Gastroesophageal sphincter (tissue), 4 donors: ENCODE data around the gene GAPVD1. TPM values are rescaled to one million over a fixed set of nuclear protein-coding genes. Genes with fewer than 3 reads are reported as not detected.
"Not testable (repeated sequence)": the region's sequence is repeated elsewhere in the genome, so short reads cannot be mapped to it uniquely, and the experiment has no call there.

Experiments
- ATAC-seq: fragments of 150-250 bp; one replicate; pipeline ENCODE4 v1.9.1; 2016; ENCODE audit warnings: mild to moderate bottlenecking, moderate library complexity
- H3K27ac ChIP-seq, 4 donors: fragments of 200-600 bp; sonication (generic) in 3 of 4; 1 replicate in 3 of 4; 2 replicates in 1 of 4; pipeline ENCODE4 v1.5.1; 2016 to 2019
- H3K27me3 ChIP-seq: fragments of 200-600 bp; sonication (generic); one replicate; pipeline ENCODE4 v1.5.1; 2019
- H3K36me3 ChIP-seq, 2 donors: fragments of 200-600 bp; sonication (generic); one replicate each; pipeline ENCODE4 v1.5.1; 2019; ENCODE audit warnings: control low read depth in 1 of 2
- H3K4me1 ChIP-seq, 3 donors: fragments of 200-600 bp; sonication (generic); 1 replicate in 2 of 3; 2 replicates in 1 of 3; pipeline ENCODE4 v1.5.1; 2016 to 2019; ENCODE audit warnings: control low read depth in 2 of 3
- H3K4me3 ChIP-seq, 2 donors: fragments of 200-600 bp; sonication (generic); one replicate each; pipeline ENCODE4 v1.5.1; 2019; ENCODE audit warnings: mild to moderate bottlenecking in 1 of 2, moderate library complexity in 1 of 2
- H3K9me3 ChIP-seq, 3 donors: fragments of 200-600 bp; sonication (generic); one replicate each; pipeline ENCODE4 v1.5.1; 2017 to 2019; ENCODE audit warnings: control low read depth in 2 of 3
- EP300 ChIP-seq: sonication (generic); formaldehyde crosslinking; IDR thresholded peaks from one replicate; pipeline ENCODE4 v1.6.1; 2017; ENCODE audit warnings: antibody characterized with exemption, mild to moderate bottlenecking
- POLR2A ChIP-seq, 2 donors: fragments of 450-650 bp; IDR thresholded peaks; one replicate each; pipeline ENCODE4 v1.6.1; 2017; ENCODE audit warnings: antibody characterized with exemption in 2 of 2, mild to moderate bottlenecking in 2 of 2, moderate library complexity in 1 of 2
- POLR2AphosphoS5 ChIP-seq: sonication (generic); formaldehyde crosslinking; IDR thresholded peaks from one replicate; pipeline ENCODE4 v1.6.1; 2017; ENCODE audit warnings: antibody characterized with exemption
- WGBS, 2 donors: methylation state at CpG; one replicate each; pipeline ENCODE4 v1.1.5; 2018; ENCODE audit warnings: low coverage in 1 of 2; 5-methylcytosine and 5-hydroxymethylcytosine counted together
- total RNA-seq, 4 donors: library from RNA; depleted of rRNA; stranded (reverse); fragments of >200 nt; gene quantifications; one replicate each; pipeline ENCODE4 v1.1.0, GENCODE V29; 2016
- TF ChIP-seq, protein P1 (sequence below), 4 experiments: fragments of 200-600 bp in 2 of 4; fragments of 450-650 bp in 2 of 4; sonication (generic) in 1 of 4; IDR thresholded peaks; one replicate each; pipeline ENCODE4 v1.5.1; 2017 to 2019; ENCODE audit warnings: antibody characterized with exemption in 4 of 4, mild to moderate bottlenecking in 2 of 4, moderate library complexity in 2 of 4

Gene GAPVD1
- total RNA-seq, 4 donors from 2014 or later: 41.2 to 61.4 (median 48.6) TPM

DNA sequence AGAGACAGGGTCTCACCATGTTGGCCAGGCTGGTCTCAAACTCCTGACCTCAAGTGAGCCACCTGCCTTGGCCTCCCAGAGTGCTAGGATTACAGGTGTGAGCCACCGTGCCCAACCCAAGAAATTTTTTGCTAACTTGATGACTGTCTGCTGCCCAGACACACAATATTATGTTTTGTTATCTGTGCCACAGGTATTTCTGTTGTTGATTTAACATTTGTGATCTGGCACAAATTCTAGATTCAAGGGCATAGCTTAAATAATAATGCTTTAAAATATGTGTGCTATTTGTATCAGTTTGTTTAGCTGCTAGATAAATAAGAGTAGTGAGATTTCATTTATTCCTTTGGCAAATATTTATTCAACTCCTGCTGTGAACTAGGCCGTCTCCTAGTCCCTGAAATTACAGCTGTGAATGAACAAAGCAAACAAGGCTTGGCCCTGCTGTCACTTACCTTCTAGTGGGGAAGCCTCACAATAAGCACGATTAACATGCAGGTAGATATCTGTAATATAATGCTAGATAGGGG, 35.3 kb downstream of the GAPVD1 start:
- TF ChIP-seq POLR2AphosphoS5 (no peak), EP300 (no peak), POLR2A (IDR thresholded peaks at IDR 0.05) (no peak)
- TF ChIP-seq, protein P1, sequence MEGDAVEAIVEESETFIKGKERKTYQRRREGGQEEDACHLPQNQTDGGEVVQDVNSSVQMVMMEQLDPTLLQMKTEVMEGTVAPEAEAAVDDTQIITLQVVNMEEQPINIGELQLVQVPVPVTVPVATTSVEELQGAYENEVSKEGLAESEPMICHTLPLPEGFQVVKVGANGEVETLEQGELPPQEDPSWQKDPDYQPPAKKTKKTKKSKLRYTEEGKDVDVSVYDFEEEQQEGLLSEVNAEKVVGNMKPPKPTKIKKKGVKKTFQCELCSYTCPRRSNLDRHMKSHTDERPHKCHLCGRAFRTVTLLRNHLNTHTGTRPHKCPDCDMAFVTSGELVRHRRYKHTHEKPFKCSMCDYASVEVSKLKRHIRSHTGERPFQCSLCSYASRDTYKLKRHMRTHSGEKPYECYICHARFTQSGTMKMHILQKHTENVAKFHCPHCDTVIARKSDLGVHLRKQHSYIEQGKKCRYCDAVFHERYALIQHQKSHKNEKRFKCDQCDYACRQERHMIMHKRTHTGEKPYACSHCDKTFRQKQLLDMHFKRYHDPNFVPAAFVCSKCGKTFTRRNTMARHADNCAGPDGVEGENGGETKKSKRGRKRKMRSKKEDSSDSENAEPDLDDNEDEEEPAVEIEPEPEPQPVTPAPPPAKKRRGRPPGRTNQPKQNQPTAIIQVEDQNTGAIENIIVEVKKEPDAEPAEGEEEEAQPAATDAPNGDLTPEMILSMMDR (IDR thresholded peaks at IDR 0.05): no peak
- Histone ChIP-seq H3K27me3 (no peaks in the 10 kb centered on the region), H3K4me1 (peaks cover 0 to 10% (median 0%) of the 10 kb centered on the region in 3 donors), H3K36me3 (peaks cover 0 to 19% of the 10 kb centered on the region in 2 donors), H3K4me3 (no peak overlapping the region), H3K9me3 (no peaks in the 10 kb centered on the region), H3K27ac (no peak overlapping the region)
- WGBS, 2 donors: 48 to 65% methylated on average over 2 to 3 of the region's 3 CpGs
- no peak for ATAC-seq

DNA sequence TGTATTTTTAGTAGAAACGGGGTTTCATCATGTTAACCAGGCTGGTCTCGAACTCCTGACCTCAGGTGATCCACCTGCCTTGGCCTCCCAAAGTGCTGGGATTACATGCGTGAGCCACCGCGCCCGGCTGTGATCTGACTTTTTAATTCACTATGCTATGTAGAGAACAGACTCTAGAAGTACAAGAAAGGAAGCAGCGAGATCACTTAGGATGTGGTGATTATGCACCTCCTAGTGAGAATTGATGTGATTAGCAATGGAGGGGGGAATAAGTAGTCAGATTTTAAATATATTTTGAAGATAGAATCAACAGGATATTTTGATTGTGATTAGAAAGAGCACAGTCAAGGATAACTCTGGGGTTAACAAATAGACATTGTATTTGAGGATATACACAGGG, 36.3 kb downstream of the GAPVD1 start:
- Histone ChIP-seq H3K27me3 (no peaks in the 10 kb centered on the region), H3K9me3 (no peaks in the 10 kb centered on the region), H3K4me3 (no peak overlapping the region), H3K4me1 (peaks cover 0 to 10% (median 0%) of the 10 kb centered on the region in 3 donors), H3K27ac (no peak overlapping the region), H3K36me3 (peaks cover 0 to 29% of the 10 kb centered on the region in 2 donors)
- no peak for ATAC-seq
- WGBS, 2 donors: 93 to 100% methylated on average over 6 of the region's 7 CpGs
- TF ChIP-seq EP300: no peak
- TF ChIP-seq POLR2A (IDR thresholded peaks at IDR 0.05): no peak

DNA sequence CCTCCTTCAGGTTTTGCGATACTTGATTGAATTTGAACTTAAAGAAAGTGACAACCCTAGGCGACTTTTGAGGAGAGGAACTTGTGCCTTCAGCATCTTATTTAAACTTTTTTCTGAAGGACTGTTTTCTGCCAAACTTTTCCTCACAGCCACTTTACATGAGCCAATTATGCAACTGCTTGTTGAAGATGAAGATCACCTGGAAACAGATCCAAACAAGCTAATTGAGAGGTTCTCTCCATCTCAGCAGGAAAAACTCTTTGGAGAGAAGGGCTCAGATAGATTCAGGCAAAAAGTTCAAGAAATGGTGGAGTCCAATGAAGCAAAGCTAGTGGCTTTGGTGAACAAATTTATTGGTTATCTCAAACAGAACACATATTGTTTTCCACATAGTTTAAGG, 40.6 kb downstream of the GAPVD1 start:
- Histone ChIP-seq H3K9me3 (no peaks in the 10 kb centered on the region), H3K4me1 (peaks cover 0 to 4% (median 0%) of the 10 kb centered on the region in 3 donors), H3K36me3 (peaks cover 0 to 66% of the 10 kb centered on the region in 2 donors), H3K4me3 (no peak overlapping the region), H3K27me3 (no peaks in the 10 kb centered on the region), H3K27ac (no peak overlapping the region)
- WGBS, 2 donors: 100% methylated on average over 2 of the region's 2 CpGs; no CpG with 5 or more reads in 1 of the 2 donors
- ATAC-seq: no peak
- TF ChIP-seq POLR2AphosphoS5: no peak
- TF ChIP-seq EP300: no peak
- TF ChIP-seq POLR2A (IDR thresholded peaks at IDR 0.05): no peak
- TF ChIP-seq, protein P1 (IDR thresholded peaks at IDR 0.05): no peak

DNA sequence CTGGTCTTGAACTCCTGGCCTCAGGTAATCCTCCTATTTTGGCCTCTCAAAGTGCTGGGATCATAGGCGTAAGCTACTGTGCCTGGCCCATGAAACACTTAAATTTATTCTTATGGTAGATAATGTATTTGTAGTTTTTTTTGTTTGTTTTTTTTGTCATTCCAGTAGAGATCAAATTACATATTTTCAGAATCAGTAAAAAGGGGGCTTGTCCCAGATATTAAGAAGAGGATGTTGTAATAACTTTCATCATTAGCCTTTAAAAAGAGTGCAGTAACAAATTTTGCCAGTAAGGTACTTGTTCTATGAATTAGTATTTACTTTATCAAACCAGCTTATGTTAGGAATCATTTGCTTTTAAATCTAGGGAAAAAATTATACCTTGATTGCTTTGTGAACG, 42.6 kb downstream of the GAPVD1 start:
- TF ChIP-seq EP300 (no peak), POLR2A (IDR thresholded peaks at IDR 0.05) (no peak), POLR2AphosphoS5 (no peak)
- TF ChIP-seq, protein P1 (IDR thresholded peaks at IDR 0.05): no peak
- Histone ChIP-seq H3K27ac (no peak overlapping the region), H3K36me3 (peaks cover 0 to 84% of the 10 kb centered on the region in 2 donors), H3K9me3 (no peaks in the 10 kb centered on the region), H3K4me3 (no peak overlapping the region), H3K27me3 (no peaks in the 10 kb centered on the region), H3K4me1 (no peaks in the 10 kb centered on the region)
- 90% methylated on average over 2 of the region's 2 CpGs for WGBS, 2 donors
- ATAC-seq: no peak

DNA sequence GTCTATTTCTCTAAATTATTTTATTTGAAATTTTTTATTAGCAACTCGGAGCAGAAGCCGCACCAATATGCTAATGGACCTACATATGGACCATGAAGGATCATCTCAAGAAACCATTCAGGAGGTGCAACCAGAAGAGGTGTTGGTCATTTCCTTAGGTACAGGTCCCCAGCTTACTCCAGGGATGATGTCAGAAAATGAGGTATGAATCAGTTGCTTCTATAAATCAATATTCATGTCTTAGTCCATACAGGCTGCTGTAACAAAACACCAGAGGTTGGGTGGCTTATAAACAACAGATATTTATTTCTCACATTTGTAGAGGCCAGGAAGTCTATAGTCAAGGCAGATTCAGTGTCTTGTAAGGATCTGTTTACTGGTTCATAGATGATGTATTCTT, 50.8 kb downstream of the GAPVD1 start:
- ATAC-seq: no peak
- peaks cover 0 to 94% of the 10 kb centered on the region in 2 donors for H3K36me3 ChIP-seq
- WGBS, 2 donors: 92 to 100% methylated on average over 2 of the region's 2 CpGs
- no peak for TF ChIP-seq POLR2A (IDR thresholded peaks at IDR 0.05)
- TF ChIP-seq POLR2AphosphoS5: no peak
- TF ChIP-seq, protein P1 (IDR thresholded peaks at IDR 0.05): no peak
- no peak for TF ChIP-seq EP300
- no peaks in the 10 kb centered on the region for H3K27me3 ChIP-seq
- peaks cover 0 to 3% (median 0%) of the 10 kb centered on the region in 3 donors for H3K9me3 ChIP-seq
- no peak overlapping the region for H3K4me3 ChIP-seq
- no peaks in the 10 kb centered on the region for H3K4me1 ChIP-seq
- no peak overlapping the region for H3K27ac ChIP-seq

DNA sequence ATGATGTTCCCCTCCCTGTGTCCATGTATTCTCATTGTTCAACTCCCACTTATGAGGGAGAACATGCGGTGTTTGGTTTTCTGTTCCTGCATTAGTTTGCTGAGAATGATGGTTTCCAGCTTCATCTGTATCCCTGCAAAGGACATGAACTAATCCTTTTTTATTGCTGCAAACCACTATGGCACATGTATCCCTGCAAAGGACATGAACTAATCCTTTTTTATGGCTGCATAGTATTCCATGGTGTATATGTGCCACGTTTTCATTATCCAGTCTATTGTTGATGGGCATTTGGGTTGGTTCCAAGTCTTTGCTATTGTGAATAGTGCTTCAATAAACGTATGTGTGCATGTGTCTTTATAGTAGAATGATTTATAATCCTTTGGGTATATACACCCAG, 54.7 kb downstream of the GAPVD1 start:
- 71 to 96% methylated on average over 3 of the region's 3 CpGs for WGBS, 2 donors
- not testable (repeated sequence) for H3K4me1 ChIP-seq, ATAC-seq, H3K27ac ChIP-seq, H3K4me3 ChIP-seq, H3K27me3 ChIP-seq
- peaks cover 0 to 16% (median 0%) of the 10 kb centered on the region in 3 donors for H3K9me3 ChIP-seq
- peaks cover 0 to 98% of the 10 kb centered on the region in 2 donors for H3K36me3 ChIP-seq
